ENCODE results near the gene C20orf144.

DNA sequence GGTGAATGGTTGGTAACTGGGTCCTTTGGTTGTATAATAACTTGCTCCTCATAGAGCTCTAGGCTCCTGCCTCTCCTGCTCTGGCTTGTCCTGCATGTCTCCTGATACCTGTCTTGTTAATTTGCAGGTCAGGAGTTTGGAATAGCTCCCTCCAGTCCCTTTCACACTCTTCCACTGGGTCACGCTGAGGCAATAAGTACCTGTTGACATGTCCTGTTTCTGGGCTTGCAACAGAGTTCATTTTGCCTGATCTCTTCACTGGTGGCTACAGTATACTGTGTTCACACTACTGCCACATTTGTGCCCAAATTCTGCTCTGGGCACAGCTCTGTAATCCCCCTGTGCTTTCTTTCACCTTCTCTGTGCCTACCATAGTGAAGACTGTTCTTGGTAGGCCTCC is 25.4 kb upstream of the C20orf144 start:
- TF ChIP-seq, protein P1, sequence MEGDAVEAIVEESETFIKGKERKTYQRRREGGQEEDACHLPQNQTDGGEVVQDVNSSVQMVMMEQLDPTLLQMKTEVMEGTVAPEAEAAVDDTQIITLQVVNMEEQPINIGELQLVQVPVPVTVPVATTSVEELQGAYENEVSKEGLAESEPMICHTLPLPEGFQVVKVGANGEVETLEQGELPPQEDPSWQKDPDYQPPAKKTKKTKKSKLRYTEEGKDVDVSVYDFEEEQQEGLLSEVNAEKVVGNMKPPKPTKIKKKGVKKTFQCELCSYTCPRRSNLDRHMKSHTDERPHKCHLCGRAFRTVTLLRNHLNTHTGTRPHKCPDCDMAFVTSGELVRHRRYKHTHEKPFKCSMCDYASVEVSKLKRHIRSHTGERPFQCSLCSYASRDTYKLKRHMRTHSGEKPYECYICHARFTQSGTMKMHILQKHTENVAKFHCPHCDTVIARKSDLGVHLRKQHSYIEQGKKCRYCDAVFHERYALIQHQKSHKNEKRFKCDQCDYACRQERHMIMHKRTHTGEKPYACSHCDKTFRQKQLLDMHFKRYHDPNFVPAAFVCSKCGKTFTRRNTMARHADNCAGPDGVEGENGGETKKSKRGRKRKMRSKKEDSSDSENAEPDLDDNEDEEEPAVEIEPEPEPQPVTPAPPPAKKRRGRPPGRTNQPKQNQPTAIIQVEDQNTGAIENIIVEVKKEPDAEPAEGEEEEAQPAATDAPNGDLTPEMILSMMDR (IDR thresholded peaks at IDR 0.05; ENCODE audit: low read depth, low read length), result no peak
- no peak for TF ChIP-seq EZH2phosphoT487 (IDR thresholded peaks at IDR 0.05; ENCODE audit: low read depth)

Data from OCI-LY3 (cell line).